NB4 (cell line): ENCODE results near the gene ZNF79.

ENCODE experiments used
- CTCF ChIP-seq: IDR thresholded peaks from one replicate; pipeline ENCODE4 v1.5.1; 2012; ENCODE audit warnings: low read depth, low read length
- MAX ChIP-seq: IDR thresholded peaks from 2 replicates; pipeline ENCODE4 v1.6.1; 2011; ENCODE audit warnings: low read depth, low read length

- TF ChIP-seq CTCF, result no peak
- no peak for TF ChIP-seq MAX
These were observed 33.2 kb downstream of the ZNF79 start for GRCh38 chr9:127457191-127457878.
